Upper lobe of left lung (tissue), 4 donors: ENCODE results near the gene SLC23A3.

Experiments used
- POLR2A ChIP-seq, 4 donors: fragments of 450-650 bp; IDR thresholded peaks; one replicate each; pipeline ENCODE4 v1.5.1; 2016 to 2017; ENCODE audit warnings: antibody characterized with exemption in 4 of 4, mild to moderate bottlenecking in 2 of 4
- POLR2AphosphoS5 ChIP-seq, 2 donors: sonication (generic); formaldehyde crosslinking; IDR thresholded peaks; one replicate each; pipeline ENCODE4 v1.5.1; 2017; ENCODE audit warnings: antibody characterized with exemption in 2 of 2
- TF ChIP-seq, protein P1 (sequence below), 6 experiments: fragments of 450-650 bp in 4 of 6; fragments of 200-600 bp in 2 of 6; sonication (generic) in 2 of 6; IDR thresholded peaks; one replicate each; pipeline ENCODE4 v1.5.1; 2016 to 2019; ENCODE audit warnings: antibody characterized with exemption in 6 of 6

DNA sequence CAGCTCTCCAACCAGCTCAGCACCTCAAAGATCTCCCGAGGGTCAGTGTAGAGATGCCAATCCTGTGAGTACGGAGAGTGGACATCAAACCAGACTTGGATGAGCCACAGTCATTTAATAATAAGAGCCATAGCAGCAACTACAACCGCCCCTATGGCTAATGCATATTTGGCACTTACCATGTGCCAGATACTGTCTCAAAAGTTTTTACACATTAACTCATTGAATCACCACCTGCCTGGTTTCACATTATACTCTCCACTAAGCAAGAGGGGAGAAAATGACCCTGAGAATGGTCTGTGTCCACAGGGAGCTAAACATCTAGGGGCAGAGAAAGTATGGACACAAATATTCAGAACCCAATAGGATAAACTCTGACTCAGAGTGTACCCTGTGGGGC, 4.3 kb upstream of the SLC23A3 start:
- TF ChIP-seq, protein P1, sequence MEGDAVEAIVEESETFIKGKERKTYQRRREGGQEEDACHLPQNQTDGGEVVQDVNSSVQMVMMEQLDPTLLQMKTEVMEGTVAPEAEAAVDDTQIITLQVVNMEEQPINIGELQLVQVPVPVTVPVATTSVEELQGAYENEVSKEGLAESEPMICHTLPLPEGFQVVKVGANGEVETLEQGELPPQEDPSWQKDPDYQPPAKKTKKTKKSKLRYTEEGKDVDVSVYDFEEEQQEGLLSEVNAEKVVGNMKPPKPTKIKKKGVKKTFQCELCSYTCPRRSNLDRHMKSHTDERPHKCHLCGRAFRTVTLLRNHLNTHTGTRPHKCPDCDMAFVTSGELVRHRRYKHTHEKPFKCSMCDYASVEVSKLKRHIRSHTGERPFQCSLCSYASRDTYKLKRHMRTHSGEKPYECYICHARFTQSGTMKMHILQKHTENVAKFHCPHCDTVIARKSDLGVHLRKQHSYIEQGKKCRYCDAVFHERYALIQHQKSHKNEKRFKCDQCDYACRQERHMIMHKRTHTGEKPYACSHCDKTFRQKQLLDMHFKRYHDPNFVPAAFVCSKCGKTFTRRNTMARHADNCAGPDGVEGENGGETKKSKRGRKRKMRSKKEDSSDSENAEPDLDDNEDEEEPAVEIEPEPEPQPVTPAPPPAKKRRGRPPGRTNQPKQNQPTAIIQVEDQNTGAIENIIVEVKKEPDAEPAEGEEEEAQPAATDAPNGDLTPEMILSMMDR (IDR thresholded peaks at IDR 0.05): no peak
- no peak for TF ChIP-seq POLR2A (IDR thresholded peaks at IDR 0.05)
- no peak for TF ChIP-seq POLR2AphosphoS5 (IDR thresholded peaks at IDR 0.05)
